ENCODE measurements around the gene IL12A. TPM values are rescaled to one million over a fixed set of nuclear protein-coding genes. Genes with fewer than 3 reads are reported as not detected.

Gene IL12A
- total RNA-seq, 1 donor from 2014 or later: 2.3 TPM

DNA sequence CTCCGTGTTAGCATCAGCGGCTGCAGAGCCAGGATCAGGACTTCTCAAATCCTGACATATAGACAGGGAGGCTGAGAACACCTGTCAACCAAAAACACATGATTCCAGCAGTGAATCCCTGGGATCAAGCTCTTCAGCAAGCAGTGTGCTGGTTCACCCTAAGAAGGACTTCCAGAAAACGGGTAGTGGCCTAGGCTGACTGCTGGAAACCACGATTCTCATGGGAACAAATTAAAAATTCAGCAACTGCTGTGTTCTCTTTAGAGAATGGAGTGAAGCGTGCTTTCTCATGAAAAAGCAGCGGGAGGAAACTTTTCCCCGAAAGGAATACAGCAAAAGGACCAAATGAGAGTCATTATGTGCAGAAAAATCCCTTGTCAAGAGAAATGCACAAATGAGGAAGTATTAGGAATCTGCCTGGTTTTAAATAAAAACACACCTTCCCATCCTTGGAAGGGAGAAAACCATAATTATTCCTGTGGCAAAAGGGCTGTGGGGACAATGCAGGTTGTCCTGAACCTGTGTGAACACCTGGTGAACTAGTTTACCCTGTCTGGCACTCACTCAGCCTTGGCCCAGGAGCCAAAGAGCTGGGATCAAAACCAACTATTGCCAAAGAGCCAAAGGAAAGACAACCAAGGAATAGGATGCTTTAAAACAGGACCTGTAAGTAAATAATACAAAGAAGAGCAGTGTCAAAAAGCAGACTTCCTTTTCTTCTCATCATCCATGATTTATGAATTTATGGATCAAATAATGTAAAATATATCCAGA lies 13.4 kb downstream of the IL12A start:
- TF ChIP-seq, protein P1, sequence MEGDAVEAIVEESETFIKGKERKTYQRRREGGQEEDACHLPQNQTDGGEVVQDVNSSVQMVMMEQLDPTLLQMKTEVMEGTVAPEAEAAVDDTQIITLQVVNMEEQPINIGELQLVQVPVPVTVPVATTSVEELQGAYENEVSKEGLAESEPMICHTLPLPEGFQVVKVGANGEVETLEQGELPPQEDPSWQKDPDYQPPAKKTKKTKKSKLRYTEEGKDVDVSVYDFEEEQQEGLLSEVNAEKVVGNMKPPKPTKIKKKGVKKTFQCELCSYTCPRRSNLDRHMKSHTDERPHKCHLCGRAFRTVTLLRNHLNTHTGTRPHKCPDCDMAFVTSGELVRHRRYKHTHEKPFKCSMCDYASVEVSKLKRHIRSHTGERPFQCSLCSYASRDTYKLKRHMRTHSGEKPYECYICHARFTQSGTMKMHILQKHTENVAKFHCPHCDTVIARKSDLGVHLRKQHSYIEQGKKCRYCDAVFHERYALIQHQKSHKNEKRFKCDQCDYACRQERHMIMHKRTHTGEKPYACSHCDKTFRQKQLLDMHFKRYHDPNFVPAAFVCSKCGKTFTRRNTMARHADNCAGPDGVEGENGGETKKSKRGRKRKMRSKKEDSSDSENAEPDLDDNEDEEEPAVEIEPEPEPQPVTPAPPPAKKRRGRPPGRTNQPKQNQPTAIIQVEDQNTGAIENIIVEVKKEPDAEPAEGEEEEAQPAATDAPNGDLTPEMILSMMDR (IDR thresholded peaks at IDR 0.05; ENCODE audit: insufficient read depth, low read length, poor library complexity, severe bottlenecking): no peak
- DNase-seq (ENCODE audit: low read depth): no peak
- no peak overlapping the region for H3K4me3 ChIP-seq (ENCODE audit: low read depth, low read length)
- no peaks in the 10 kb centered on the region for H3K36me3 ChIP-seq (ENCODE audit: control insufficient read depth, insufficient read depth, low read length)
- no peaks in the 10 kb centered on the region for H3K27me3 ChIP-seq (ENCODE audit: control insufficient read depth, insufficient read depth, low read length)

DNA sequence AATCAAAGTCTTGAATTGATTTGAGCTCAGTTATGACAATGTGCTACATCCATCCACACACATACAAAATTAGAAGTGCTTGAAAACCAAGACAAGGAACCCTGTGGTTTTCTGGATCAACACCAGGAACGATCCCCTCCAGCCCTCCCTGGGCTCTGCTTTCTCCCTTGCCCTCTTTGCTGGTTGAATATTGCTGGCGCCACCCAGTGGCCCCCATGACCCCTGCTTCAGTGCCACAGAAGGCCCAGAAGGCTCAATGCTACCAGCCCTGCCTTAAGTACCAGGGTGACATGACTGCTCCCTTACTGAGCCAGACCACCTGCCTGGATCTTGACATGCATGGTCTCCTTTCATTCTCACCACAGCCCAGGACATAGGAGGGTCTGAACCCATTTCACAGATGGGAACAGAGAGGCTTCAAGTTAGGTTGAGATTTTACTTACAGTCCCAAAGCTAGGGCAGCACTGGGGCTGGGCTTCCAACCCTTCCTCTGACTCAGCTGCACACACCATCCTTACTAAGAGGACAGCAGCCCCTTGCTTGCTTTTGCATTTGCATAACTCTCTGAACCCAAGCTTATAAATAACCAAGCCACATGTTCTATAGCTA lies 15.0 kb downstream of the IL12A start:
- Histone ChIP-seq H3K36me3 (ENCODE audit: control insufficient read depth, insufficient read depth, low read length) (no peaks in the 10 kb centered on the region), H3K27me3 (ENCODE audit: control insufficient read depth, insufficient read depth, low read length) (no peaks in the 10 kb centered on the region), H3K4me3 (ENCODE audit: low read depth, low read length) (no peak overlapping the region)
- DNase-seq (ENCODE audit: low read depth): no peak
- TF ChIP-seq, protein P1 (IDR thresholded peaks at IDR 0.05; ENCODE audit: insufficient read depth, low read length, poor library complexity, severe bottlenecking): peak; percentile 65

DNA sequence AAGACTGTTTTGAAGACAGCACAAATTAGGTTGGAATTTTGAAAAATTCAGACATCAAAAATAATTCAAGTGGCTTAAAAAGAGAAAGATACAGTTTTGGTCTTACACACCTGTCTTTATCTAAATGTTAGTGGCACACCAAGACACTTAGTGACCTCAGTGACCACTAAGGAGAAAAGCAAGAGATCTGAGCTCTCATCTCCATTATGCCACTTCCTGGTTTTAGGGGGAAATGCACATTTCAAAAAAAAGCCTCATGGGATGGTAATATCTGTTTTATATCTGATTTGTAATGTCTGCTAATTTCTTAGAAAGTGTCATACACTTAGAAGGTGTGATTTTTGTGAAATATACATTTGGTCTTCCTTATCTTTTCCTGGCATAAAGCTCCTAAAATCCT lies 16.4 kb downstream of the IL12A start:
- H3K36me3 ChIP-seq (ENCODE audit: control insufficient read depth, insufficient read depth, low read length): no peaks in the 10 kb centered on the region
- H3K4me3 ChIP-seq (ENCODE audit: low read depth, low read length): no peak overlapping the region
- TF ChIP-seq, protein P1 (IDR thresholded peaks at IDR 0.05; ENCODE audit: insufficient read depth, low read length, poor library complexity, severe bottlenecking): no peak
- no peak for DNase-seq (ENCODE audit: low read depth)
- H3K27me3 ChIP-seq (ENCODE audit: control insufficient read depth, insufficient read depth, low read length): no peaks in the 10 kb centered on the region

DNA sequence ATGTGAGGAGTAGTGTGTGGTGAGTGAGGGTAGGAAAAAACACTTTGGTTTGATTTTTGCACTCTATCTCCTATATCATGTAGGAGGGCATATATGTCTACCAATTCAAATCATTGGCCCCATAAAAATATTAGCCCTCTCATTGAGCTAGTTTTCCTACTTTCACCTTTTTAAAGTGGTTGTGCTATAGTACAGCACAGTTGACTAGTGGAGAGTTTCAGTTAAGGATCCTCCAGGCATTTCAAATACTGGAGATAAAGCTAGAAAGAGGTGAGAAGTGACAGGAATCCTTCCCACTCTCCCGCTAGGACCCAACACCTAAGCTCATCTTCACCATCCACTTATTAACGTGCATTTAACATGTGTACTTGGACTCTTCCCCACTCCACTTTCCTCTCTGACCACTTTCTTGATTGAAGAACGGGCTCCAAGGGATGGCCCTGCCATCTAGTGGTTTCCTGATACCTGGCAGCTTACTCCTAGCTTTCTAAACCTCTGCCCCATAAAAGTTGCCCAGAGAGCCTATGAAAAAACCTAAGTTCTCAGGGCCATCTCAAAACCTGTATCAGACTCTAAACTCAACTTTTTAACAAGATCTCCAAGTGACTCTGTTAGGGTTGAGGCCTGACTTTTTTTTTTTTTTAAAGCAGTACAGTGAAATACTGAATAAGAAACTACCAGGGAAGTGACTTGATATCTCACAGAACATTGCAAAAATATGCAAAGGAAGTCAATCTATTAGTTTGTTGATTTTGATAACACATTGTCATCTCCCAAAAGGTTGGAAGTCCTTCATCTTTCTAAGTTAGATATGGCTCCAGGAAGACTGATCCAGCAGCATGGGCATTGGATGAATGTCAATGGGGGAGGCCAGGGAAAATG lies 17.9 kb downstream of the IL12A start:
- TF ChIP-seq, protein P1 (IDR thresholded peaks at IDR 0.05; ENCODE audit: insufficient read depth, low read length, poor library complexity, severe bottlenecking): peak; percentile 93
- Histone ChIP-seq H3K36me3 (ENCODE audit: control insufficient read depth, insufficient read depth, low read length) (no peaks in the 10 kb centered on the region), H3K27me3 (ENCODE audit: control insufficient read depth, insufficient read depth, low read length) (no peaks in the 10 kb centered on the region), H3K4me3 (ENCODE audit: low read depth, low read length) (no peak overlapping the region)
- DNase-seq (ENCODE audit: low read depth): no peak

DNA sequence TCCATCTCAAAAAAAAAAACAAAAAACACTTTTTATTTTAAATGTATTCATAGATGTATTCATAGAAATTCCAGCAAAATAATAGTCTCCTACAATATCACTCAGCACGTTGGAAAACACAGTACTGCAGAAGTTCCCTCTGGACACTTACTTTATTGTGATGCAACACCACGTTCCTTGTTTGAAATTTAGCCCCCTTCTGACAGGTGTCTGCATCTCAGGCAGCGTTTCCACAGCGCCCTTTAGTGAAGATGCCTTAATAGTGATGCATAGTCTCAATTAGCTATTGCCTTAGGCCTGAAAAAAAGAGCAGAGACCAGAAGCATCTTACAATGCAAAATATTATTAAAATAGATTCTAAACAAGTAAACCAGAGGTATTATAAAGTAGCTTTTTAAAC lies 20.3 kb downstream of the IL12A start:
- no peak for DNase-seq (ENCODE audit: low read depth)
- H3K27me3 ChIP-seq (ENCODE audit: control insufficient read depth, insufficient read depth, low read length): no peaks in the 10 kb centered on the region
- no peak overlapping the region for H3K4me3 ChIP-seq (ENCODE audit: low read depth, low read length)
- TF ChIP-seq, protein P1 (IDR thresholded peaks at IDR 0.05; ENCODE audit: insufficient read depth, low read length, poor library complexity, severe bottlenecking): no peak
- H3K36me3 ChIP-seq (ENCODE audit: control insufficient read depth, insufficient read depth, low read length): no peaks in the 10 kb centered on the region
